SIG-M5 treated with dmso at 0.1 percent for 504 hours (cell line): ENCODE measurements around the gene IL13.
"Not testable (repeated sequence)": the region's sequence is repeated elsewhere in the genome, so short reads cannot be mapped to it uniquely, and the experiment has no call there.

Source experiments
- DNase-seq: peaks from one replicate; lab custom pipeline; 2025; ENCODE audit not compliant: unreplicated experiment; lab: John Stamatoyannopoulos, UW

Gene IL13

DNA sequence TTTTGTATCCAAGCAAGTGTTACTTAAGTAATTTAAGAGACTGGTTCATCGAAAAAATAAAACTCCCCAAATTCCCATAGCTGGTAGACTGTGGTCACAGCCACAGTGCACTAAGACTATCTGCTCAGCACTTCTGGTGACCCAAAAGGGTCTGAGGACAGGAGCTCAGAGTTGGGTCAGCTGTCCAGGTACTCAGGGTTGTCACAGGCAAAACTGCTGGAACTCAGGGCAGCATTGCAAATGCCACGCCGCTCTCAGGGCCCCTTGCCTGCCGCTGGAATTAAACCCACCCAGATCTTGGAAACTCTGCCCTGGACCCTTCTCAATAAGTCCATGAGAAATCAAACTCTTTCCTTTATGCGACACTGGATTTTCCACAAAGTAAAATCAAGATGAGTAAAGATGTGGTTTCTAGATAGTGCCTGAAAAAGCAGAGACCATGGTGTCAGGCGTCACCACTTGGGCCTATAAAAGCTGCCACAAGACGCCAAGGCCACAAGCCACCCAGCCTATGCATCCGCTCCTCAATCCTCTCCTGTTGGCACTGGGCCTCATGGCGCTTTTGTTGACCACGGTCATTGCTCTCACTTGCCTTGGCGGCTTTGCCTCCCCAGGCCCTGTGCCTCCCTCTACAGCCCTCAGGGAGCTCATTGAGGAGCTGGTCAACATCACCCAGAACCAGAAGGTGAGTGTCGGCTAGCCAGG lies at the start of gene IL13:
TSS of gene IL13 (plus strand) at position 498 of the 705 bp plus-strand sequence. CDS start at position 512, 14 bp downstream.
- DNase-seq = no peak

DNA sequence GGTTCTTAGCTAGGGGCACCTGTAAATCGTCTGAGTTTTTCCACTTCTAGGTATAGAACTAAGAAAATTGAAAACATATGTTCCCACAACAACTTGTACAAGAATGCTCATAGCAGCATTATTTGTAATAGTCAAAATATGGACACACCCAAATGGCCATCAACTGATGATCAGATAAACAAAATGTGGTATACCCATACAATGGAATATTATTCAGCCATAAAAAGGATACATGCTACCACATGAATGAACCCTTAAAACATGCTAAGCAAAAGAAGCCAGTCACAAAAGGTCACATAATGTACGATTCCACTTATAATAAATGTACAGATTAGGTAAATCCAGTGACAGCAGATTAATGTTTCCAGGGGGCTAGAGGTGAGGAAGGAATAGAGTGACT lies 46.0 kb upstream of the IL13 start:
- no peak for DNase-seq

DNA sequence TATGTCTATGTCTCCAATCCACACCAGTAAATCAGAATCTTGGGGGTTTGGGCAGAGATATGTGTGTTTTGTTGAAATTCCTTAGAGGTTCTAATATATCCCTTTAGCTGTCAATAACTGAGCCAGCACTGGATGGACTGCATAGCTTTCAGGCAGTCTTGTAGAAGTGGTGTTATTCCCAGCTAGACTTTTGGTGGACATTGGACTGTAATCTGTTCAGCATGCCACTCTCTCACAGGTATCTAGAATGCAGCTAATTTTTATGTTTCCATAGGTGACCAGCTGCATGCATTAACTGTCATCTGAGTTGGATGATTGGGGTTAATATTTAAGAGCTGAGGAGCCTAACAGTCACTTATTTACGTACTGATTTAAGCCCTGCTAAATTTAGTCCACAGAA lies 45.1 kb upstream of the IL13 start:
- no peak for DNase-seq

DNA sequence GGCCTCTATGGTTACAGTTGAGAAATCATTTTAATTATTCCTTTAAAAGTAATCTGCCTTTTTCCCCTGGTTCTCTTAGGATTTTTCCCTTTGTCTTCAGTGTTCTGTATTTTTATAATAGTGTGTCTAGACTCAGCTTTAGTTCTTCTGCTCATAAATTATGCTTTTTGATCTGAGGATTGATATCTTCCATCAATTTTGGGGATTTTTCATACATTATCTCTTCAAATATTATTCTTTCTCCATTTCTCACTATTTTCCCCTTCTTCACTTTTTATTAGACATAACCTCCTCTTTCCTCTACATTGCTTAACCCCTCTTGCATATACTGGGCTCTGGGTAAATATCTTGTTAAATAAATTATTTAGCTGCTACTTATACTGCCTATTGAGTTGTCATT lies 36.3 kb upstream of the IL13 start:
- no peak for DNase-seq

DNA sequence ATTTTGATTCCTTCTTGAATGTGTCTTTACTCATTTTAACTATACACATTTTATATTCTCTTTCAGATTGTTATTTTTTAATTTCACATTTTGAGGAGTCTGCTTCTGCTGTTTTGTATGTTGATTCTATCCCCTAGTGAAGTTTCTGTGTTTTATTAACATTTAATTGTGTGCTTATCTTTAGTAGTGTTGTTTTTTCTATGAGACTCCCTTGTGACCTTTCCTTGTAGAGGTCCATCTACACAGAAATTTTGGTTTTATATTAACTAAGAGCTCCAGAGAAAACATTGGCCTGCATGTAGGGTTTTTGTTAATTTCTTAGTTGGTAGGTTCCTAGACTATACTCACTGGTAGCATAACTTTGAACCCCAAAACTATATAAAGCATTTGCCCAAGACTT lies 35.4 kb upstream of the IL13 start:
- DNase-seq = no peak

DNA sequence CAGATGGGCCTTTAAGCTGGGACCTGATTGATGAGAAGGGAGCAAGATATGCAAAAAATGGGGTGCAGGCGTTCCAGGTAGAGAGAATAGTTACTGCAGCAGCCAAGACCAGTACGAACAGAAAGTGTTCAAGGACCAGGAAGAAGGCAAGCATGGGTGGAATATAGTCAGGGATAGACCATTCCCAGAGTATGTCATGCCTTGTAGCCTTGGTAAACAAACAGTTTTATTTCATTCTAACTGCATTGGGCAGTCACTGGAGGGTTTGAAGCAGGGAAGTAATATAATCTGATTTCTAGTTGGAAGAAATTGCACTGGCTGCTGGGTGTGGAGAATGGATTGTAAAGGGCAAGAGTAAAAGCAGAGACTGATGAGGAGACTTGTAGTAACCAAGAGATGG lies 30.5 kb upstream of the IL13 start:
- no peak for DNase-seq

DNA sequence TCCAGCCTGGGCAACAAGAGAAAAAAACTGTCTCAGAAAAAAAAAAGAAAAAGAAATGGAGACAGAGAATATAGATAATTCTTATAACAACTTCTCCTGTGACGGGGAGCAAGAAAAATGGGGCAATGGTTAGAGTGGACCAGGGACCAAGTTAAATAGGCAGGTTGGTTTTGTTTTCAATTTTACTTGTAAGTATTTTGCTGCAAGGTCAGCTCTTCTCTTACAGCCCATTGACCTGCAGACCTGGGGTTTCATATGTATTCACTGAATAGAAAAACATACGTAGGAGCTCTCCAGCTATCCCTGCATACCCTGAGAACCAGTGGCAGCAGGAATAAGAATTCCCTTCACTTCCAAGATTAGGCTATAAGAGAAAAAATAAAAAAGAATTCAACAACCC lies 29.2 kb upstream of the IL13 start:
- no peak for DNase-seq

DNA sequence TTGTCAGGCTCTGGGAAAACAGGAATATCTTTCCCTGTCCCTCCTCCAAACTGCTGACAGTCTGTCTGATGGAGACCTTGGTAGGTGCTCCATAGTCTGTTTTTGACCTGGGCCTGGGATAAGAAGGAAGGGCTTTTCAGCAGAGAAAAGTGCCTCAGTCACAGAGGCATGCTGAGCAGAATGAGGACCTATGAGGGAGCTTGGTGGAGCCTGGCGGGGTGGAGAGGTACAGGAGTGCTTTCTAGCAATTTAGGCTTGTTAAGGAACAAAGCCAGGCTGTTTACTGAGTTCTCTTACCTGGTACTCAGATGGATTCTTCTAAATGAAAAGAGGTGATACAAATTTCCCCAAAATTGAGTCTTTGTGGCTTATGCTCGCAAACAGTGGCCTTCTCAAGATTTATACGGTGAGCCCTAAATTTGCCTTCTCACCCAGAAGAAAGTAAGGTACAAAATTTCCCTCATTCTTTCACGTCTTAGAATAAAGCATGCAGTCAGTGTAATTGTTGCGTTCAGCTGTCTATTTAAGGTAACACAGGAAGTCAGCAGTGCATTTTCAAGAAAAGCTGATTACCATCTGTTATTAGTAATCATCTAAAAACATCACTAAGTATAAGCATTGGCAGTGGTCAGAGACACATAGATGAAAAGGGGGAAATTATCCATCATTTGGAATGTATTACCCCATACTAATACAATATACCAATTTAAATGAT lies 28.6 kb upstream of the IL13 start:
- no peak for DNase-seq

DNA sequence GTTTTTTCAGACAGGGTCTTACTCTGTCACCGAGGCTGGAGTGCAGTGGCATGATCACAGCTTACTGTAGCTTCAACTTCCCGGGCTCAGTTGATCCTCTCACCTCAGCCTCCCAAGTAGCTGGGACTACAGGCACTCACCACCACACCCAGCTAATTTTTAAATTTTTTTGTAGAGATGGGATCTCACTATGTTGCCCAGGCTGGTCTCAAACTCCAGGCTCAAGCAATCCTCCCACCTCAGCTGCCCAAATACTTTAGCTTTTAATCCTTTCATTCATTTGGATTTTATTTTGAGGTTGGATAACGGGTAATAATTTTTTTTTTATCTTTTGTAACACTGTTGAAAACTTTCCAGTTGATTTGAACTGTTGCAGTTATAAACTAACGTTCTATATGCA lies 24.4 kb upstream of the IL13 start:
- not testable (repeated sequence) for DNase-seq

DNA sequence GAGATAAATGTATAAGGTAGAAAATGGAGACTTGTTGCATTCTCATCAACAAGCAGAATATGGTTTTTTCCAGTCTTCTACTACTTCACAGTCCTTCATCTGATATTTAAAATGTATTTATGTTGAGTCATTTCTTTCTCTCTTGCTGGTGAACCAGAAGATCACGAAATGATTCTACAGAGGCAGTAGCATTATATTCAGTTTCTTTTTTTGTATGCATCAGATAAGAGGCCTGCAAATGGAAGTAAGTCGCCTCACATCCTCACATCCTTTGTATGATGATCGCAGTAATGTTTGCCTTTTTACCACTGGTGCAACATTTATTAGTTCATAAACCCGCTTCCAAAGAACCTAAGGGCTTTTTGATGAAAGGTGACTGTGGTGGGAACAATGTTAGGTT lies 22.1 kb upstream of the IL13 start:
- DNase-seq = no peak

DNA sequence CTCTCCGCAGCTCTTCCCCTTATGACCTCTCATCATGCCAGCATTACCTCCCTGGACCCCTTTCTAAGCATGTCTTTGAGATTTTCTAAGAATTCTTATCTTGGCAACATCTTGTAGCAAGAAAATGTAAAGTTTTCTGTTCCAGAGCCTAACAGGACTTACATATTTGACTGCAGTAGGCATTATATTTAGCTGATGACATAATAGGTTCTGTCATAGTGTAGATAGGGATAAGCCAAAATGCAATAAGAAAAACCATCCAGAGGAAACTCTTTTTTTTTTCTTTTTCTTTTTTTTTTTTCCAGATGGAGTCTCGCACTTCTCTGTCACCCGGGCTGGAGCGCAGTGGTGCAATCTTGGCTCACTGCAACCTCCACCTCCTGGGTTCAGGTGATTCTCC lies 20.7 kb upstream of the IL13 start:
- DNase-seq = no peak

DNA sequence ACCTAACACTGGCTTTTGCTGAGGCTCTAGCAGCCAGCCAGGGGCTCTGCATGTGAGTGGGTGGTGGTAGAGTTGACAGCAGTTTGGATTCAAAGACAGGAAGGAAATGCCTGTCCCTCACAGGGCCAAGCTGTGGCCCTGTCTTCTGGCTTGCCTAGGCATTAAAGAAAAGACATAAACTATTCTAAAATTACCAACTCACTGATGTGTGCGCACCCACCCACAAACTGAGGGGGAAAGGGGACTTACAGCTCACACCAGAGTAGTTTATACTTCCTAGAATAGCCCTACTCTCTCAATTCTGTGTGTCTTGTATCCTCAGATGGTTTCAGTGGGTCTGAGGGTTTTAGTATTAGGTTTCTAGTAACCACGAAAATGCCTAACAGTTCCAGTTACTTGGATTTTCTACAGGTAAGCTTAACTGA lies 18.3 kb upstream of the IL13 start:
- DNase-seq = no peak

DNA sequence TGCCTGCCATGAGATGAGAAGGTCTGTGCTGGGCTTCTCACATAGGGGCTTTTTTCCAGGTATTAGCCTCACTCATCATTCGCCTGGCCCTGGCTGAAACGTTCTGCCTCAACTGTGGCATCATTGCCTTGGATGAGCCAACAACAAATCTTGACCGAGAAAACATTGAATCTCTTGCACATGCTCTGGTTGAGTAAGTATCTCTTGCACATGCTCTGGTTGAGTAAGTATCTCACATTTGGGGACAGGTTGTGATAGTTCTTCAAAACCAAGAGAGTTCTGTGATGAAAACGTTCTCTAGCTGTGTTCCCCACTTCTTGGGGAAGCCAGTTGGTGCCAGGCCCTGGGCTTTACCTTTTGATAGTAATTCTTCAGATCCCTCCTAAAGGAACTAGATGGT lies 17.4 kb upstream of the IL13 start:
- DNase-seq = no peak

DNA sequence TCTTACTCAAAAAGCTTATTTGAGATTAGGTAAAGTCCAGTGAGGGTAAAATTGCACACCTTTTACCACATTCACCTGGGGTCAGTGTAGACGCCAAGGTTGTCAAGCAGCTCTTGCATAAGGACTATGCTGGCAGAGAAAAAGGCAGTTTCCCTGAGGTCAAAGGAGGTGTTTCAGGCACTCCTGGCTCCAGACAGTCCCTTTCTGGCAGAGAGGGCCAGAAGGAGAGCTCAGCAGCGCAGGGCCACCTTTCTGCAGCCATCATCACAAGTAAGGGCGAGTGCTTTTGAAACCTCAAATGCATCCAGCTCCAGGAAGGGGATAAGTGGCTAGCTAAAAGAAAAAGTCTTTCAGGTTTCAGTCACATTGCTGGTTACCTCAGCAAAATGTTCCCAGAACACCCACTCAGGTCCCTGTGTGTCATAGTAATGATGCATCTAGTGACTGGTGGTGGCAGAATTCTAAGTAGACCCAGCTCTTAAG lies 16.7 kb upstream of the IL13 start:
- DNase-seq = no peak

DNA sequence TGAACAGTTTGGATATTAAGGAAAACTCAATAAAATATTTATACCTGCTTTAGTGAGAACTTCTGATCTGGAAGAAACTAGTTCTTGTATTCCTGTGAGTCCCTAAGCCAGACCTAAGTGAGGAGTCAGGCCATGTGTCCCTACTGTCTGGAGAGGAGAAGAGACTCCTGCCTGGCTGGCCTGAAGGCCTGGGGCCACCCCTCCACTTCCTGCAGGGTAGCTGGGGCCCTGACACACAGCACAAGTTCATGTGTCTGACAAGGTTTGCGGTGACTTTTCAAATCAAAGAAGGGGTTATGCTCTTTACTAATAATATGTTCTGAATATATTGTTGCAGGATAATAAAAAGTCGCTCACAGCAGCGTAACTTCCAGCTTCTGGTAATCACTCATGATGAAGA lies 16.1 kb upstream of the IL13 start:
- no peak for DNase-seq

DNA sequence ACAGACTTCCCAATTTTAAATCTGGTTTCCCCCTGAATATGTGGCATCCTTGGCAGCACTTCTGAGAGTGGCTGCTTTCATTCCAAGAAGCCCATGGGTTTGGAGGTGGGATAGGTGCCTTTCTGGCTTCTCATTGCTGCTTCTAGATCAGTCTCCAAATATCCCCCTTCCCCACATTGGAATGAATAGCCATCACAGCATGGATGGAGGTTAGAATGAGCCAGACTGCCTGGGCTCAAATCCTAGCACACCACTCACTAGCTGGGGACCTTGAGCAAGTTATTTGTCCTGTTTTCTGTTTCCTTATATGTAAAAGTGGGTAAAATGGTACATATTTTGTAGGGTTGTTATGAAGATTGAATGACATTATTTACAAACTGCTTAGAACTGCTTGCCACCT lies 13.8 kb upstream of the IL13 start:
- DNase-seq = no peak

DNA sequence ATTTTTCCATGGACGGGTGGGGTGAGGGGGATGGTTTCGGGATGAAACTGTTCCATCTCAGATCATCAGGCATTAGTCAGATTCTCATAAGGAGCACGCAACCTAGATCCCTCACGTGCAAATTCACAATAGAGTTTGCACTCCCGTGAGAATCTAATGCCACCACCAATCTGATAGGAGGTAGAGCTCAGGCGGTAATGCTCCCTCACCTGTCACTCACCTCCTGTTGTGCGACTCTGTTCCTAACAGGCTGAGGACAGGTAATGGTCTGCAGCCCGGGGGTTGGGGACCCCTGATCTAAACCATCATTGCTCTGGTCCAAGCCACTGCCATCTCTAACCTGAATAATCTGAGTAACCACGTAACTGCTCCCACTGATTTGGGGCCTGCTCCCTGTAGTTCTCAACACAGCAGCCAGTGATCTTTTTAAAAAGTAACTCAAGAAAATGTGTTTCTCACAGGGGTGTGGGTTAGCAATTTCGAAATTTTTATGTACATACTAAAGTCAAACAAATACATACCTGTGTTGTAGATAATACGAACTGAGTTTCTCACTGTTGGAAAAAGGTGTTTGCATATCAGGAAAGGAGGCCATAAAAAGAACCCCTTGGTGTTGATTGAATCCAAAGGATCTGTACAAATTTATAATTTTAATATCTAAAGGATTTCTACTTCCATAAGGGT lies 11.2 kb upstream of the IL13 start:
- DNase-seq = no peak

DNA sequence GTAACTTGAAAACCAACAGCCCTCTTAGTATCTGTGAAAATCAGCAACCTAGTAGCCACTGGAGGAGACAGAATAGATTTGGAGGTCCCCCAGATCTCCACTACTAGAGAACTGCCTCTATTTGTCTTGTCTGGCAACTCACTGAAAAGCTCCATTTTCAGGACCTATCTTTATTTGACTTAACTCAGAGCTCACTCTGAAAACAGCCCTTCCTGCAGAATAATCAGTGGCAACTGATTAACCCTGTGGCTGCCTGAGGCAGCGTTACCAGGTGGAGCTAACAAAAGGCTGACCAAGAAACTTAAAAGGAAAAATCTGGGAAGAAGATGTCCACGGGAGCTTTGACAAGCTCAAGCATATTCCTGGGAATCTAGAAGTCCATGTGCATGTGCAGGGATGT lies 10.5 kb upstream of the IL13 start:
- no peak for DNase-seq

DNA sequence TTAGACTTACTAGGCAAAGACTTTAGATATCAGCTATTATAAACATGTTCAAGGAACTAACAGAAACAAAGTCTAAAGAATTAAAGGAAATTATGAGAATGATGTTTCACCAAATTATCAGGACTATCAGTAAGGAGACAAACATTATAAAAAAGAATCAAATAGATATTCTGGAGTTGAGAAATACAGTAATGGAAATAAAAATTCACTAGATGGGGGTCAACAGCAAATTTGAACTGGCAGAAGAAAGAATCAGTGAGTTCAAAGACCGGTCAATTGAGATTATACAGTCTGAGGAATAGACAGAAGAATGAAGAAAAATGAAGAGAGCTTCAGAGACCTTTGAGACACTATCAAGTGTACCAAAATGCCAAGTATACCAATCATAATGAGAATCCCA lies 9.6 kb upstream of the IL13 start:
- DNase-seq = no peak

DNA sequence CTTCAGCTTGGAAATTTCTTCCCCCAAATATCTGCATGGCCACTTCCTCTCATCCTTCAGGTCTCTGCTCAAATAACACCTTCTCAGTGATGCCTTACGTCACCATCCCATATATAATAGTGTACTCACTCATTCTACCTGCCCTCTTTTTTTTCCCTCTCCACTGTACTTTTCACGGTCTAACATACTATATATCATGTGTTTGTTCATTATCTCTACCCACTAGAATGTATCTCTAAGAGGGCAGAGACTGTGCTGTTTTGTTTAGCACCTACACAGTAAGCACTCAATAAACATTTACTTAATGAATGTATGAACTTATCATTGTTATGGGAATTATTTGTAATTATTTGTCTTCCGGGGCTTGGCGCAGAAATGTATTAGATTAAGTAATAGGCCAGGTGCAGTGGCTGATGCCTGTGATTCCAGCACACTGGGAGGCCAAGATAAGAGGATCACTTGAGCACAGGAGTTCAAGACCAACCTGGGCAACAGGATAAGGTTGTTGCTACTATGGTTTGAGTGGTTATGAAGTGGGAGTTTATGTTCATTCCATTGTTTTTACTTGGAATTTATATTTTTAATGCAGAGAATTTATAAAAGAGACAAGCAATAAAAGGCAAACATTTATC lies 6.0 kb upstream of the IL13 start:
- no peak for DNase-seq

DNA sequence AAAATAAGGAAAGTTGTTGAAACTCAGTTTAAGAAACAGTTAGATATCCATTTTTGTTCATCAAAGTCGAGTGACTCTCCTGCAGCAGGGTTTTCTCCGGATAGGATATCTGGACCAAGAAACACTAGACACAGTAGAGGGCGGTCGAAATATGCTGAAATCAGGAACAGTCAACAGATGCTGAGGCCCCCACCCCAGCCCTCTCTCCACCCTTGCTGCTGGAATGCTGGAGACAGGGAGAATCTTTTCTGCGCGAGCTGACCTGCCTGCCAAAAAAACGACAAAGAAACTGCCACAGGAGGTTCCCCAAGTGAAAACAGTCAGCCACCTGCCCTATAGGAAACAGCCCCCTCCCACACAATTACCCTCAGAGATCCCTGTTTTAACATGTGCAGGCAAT lies 4.3 kb upstream of the IL13 start:
- no peak for DNase-seq
